GM19463 (cell line): Measurements from ENCODE around the gene OSBPL5.

Source experiments
- ATAC-seq: cut with Tn5 transposase; IDR thresholded peaks from one replicate; pipeline ENCODE4 v1.9.1; 2021; ENCODE audit warnings: mild to moderate bottlenecking, moderate library complexity; ENCODE audit not compliant: unreplicated experiment

Gene OSBPL5

DNA sequence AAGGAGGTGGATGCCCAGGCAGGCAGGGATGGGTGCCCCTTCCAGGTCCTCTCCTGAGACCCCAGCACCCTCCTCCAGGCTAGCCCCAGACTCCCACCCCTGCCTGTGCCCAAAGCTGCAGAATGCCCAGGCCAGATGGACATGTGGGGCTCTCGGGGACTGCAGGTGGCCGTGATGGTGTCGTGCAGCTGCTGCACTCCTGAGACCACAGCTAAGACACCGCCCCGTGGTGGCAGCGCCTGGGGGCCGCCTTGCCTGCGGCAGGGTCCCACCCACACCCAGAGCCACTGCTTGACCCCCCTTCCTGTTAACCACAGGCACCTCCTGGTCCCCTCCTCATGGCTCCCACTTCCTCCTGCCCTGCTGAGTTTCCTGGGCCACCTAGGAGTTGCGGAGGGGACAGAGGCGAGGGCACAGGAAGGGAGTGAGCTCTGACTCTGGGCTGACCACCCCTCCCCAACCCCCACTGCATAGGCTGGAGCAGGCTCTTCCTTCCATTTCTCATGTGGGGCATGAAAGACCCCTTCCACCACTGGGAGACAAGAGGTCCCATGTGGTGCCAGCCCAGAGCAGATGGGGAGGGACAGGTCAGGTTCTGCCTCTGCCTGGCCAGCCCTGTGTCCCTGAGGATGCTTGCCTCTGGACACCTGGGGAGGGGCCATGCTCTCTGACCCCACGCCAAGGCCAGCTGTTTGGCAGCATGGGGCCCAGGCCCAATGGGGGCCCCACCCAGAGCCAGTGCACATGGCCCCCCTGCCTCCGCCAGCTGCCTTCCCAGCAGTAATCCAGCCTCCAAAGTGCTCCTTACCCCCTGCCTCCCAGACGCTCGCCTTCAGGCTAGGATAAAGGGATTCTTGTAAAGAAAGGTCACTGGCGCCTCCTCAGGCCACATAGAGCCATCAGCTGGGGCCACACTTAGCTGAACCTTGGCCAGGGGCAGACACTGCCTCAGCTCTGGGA, 29.3 kb downstream of the OSBPL5 start:
- no peak for ATAC-seq

DNA sequence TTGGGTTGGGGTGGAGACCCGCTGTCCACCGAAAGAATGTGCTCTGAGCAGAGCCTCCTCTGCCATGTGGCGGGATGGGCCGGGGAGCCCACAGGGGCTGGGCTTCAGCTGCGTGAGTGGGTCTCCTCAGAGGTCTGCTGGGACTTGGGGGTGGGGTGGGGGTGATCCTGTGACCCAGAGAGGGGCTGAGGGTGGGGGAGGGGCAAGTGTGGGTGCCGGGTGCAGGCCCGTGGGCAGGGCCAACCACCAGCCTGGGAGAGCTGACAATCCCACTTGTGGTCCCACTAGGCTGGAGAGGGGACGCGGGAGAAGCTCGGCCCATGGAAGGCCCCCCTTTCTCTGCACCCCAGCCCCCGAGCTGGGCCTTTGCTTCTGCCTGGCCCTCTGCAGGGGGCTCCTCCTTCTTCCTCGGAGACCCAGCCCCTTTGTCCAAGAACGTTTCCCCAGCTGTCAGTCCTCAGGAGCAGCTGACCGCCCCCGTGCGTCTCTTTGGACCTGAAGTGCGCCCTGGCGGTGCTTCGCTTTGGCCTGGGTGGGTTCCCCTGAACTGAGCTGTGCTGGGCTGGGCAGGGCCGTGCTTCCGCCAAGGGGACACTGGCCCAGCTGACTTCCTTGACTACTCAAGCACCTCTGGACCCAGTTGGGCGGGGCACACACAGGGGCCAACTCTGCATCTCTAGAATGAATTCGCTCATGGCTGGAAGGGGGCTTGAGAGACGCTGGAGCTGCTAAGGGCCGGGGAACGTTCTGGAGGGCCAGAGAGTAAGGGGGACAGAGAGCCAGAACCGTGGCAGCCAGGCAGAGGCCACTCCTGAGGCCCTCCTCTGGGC, 30.2 kb downstream of the OSBPL5 start:
- no peak for ATAC-seq

DNA sequence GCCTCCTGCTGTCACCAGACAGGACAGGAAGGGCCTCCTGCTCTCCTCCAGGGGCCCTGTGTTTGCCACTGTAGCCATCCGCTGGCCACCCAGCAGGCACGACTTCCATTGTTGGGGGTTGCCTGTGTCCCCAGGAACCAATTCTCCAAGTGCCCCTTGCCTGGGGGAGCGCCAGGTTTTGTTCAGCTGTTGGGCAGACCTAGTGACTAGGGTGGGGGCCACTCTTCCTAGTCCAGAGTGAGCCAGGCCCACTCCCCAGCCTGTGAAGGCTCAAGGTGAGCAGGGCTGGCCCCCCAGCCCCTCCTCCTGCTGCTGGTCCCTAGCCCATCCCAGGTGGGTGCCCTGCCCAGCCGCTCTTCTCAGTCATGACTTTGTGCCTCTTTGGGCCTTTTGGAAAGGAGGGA, 30.9 kb downstream of the OSBPL5 start:
- ATAC-seq, result no peak

DNA sequence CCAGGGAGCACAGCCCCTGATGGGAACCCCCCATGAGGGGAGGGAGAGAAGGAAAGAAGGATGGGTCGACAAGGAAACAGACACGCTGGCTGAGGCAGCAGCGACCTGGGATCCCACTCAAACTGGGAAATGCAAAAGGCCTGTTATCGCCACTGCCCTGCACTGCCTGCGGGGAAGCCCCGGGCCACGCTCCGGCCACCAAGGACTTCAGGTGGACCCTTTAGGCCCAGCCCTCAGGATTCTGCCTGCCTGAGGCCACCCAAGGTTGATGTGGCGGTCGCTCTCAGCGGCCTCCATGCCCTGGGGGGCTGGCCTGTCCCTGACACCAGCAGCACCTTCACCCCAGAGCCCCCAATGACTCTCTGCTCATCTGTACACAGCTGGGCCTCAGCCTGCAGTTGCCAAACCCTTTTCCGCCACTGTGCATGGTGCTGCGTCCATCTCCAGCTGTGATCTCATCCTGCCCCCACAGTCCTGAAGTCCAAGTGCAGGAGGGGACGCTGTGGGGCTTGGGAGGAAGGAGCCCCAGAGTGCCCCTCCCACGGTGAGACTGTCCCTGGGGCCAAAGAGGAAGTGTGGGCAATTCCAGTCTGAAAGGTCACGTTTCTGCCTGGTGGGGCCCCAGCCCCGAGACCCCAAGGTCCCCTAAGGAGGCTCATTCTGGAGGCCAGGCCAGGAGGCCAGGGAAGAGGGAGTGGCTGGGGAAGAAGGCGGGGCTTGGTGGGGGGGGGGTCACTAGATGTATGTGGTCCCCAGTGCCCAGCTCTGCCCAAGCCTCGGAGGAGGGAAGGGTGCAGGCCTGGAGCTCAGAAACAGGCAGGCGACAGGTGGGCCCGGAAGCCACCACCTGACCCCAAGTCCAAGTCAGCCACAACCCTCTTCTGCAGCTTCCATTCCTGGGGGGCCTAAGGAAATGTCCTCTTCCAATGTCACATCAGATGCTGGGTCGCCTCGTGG, 31.6 kb downstream of the OSBPL5 start:
- no peak for ATAC-seq

DNA sequence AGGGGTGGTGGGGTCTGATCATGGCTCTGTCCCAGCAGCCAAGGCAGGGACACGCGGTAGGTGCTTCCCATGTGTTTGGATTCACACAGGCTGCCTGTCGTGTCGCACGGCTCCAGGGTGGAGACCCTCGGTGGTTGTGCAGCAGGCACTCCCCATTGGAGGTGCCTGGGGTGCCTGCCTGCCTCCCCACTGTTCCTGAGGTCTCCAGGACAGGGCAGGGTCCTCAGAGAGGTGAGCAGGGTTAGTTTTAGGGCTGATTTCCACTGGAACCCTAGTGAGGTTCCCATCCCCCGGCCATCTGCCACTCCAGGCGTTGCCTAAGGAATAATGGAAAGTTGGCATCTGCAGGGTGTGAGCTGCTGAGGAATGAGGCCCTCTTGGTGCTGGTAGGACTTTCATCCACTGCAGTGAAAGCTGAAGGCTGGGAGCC, 32.3 kb downstream of the OSBPL5 start:
- ATAC-seq, result no peak

DNA sequence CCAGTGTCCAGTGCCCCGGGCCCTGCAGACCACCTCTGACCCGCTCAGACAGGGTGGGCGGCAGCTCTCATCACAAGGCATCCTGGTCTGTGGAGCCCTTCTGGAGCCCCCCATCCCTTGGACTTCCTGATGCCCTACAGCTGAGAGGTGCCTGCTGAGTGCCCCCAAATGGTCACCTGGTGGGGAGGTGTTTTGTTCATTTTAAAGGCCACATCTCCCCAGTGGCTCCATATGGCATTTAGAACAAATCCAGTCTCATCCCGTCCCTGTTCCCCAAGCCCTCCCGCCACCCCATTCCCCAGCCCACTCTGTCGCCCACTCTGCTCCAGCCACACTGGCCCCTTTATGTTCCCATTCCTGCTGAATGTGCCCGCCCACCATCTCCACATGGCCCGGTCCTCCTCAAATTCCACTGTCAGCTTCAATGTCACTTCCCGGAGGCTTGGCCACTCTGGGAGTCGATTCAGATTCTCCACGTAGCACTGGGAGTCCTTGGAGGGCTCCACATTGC, 32.8 kb downstream of the OSBPL5 start:
- ATAC-seq, result no peak

DNA sequence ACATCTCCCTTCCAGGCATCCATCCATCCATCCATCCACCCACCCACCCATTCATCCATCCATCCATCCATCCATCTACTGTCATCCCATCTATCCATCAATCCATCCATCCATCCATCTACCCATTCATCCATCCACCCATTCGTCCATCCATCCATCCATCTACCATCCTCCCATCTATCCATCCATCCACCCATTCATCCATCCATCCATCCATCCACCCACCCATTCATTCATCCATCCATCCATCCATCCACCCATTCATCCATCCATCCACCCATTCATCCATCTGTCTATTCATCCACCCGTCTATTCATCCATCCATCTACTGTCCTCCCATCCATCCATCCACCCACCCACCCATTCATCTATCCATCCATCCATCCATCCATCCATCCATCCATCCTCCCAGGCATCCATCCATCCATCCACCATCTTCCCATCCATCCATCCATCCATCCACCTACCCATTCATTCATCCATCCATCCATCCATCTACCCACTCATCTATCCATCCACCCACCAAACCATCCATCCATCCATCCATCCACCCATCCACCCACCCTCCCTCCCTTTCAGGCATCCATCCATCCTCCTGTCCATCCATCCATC, 33.7 kb downstream of the OSBPL5 start:
- no peak for ATAC-seq

DNA sequence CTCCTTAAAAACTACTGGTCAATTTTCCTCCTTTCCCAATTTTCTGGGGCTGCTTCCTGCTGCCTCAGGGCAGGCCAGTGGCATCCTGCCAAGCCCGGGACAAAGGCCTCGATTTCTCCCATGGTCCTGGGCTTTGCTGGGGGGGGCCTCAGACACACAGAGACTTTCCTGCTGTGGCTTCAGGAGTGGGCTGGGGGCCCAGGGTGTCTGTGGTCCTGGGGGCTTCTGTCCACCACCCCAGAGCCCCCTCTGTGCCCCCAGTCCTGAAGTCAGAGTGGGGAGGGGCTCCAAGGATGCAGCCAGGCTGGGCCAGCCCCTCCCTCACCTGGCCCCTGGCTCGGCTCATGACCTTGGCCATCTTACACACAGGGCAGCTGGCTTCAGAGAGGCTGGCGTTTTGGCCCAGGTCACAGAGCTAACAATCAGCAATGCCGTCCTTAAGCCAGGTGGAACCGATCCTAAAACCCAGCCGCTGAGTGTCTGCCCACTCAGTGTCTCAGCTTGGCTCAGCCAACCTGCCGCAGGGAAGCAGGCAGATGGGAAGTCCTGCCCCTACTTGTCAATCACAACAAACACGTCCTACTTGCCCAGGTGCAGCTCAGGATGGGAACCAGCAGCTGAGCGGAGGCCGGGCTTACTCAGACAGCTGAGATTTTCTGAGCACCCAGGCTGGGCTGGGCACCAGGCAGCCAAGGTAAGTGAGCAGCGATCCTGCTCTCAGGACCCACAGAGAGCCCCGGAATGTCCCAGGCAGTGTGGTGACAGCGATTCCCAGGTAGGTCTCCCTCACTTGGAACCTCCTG, 34.6 kb downstream of the OSBPL5 start:
- no peak for ATAC-seq

DNA sequence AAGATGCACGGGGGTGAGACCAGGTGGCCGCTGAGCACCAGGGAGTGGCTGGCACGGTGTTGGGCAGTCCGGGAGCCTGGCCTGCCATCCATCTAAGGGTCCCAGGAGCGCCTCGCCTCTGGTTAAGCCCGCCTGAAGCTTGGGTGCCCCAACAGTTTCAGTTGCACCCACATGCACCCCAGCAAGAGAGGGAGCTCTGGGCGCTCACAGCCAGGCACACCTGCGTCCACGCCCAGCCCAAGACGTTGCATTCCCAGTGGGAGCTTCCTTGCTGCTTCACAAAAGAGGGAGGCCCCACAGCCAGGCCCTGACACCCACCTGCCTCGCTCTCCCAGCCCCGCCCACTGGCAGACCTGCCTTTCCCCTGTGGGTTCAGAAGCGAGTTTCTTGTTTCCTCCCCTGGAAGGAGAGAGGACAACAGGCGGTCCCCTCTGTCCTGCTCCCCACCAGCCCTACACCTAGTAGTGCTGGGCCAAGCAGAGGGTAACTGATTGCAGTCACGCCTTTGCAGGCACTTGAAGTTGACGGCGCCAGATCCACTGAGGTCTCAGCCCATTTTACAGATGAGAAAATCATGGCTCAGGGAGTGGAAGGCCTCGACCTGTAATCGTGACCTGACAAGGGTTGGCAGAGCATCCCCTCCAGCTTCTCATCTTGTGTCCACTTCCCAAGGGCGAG, 35.4 kb downstream of the OSBPL5 start:
- no peak for ATAC-seq

DNA sequence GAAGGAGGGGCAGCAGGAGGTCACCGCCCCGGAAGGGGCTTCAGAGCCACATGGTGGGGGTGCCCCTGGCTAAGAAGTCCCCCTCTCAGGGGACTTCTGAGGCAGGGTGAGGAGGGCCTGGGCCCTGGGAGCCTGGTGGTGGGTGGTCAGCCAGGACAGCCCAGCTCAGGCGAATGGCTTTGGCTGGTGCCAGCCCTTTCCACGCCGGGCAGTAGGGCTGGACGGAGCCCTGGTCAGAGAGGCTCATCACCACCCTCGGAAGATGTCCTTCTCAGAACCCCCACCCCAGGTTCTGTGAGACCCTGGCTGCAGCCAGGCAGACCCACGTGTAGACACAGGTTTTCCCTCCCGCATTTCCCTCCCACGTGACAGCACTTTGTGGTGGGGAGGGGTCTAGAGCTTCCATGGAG, 35.9 kb downstream of the OSBPL5 start:
- ATAC-seq, result no peak

DNA sequence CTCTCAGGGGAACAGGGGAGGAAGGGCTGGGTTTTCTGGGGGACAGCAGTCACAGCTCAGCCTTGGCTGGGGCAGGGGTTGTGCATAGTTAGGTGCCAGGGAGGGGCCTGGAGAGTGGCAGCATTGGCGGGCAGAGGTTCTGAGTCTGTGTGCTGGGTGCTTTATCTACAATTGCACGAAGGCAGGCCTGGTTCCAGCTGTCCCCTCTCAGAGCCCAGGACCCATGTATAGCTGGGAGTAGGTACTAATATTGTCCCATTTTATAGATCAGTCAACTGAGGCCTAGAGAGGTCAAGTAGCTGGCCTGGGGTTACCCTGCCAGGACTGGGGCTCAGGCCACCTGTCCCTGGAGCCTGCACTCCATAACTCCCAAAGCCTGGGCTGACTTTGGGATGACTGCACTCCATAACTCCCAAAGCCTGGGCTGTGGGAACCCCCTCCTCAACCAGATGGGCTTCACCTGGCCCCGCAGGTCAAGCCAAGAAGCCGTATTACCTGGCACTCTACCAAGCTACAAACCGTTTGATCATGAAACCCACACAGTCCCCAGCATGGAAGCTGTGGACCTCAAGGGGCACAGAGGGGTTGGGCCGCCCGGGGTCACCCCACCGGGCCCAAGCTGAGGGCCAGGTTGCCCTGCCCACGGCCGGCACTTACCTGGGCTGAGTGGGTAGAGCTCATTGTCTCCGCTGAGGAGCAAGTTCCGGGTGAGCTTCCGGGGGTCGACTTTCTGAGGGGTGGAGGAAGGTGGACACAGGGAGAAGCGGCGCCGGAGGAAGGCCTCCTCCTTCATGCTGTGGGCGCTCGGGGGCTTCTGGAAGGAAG, 36.5 kb downstream of the OSBPL5 start:
- no peak for ATAC-seq

DNA sequence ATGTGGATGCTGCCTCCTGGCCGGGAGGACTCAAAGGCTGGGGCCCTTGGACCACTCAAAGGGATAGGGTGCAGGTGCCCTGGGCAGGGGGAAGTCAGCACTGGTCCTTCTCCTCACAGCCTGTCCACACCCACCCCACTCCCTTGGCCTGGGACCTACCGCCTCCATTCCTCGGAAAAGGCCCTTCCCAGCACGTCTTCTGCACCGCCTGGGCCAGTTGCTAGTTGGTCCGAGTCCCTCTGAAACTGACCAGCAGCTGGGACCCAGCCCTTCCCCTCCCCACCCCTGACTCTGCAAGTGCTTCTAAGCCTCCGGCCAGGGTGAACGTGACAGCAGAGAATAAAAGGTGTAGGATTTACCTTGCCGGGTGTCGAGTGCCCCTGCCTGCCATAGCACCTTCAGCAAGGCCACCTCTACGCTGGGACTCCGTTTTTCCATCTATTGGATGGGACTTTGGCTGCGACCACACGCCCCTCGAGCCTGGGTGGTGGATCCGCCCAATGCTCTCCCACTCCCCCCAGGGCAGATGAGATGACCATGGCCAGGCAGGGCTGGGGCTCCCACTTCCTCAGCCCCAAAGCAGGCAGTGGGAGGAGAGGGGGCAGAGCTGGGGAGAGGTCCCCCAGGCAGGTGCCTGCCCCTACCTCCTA, 37.3 kb downstream of the OSBPL5 start:
- no peak for ATAC-seq

DNA sequence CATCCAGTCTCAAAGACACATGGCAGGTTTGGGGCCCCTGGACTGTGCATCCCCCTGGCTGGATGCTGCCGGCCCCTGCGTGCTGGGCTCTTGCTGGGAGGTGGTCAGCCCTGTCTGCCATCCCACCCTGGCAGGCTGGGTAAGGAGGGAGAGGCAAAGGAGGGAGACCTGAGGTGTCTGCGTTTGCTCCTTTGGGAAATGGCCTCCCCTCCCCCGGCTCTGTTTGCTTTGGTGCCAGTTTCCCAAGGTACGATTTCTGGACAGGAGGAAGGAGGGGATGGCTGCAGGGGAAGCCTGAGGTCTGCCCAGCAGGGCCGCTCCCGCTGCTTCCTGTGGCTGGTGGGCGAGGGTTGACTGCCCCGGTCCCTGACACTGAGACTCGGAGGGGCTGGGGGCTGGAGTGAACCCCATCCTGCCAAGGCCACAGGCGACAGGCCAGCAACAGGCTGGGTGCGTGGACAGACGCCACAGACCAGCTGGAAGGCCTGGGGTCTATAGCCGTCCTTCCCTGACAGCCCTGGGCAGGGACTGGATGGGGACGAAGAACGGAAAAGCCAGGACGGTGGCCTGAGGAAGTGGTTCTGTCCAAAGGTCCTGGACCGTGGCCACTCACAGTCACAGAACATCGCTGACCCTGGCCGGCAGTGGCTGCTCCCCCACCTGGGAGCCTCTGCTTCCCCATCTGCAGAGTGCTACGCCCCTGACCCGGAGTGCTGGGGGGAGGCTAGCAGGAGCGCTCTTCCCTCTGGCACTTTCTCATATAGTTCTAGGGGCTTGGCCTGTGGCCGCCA, 38.0 kb downstream of the OSBPL5 start:
- no peak for ATAC-seq

DNA sequence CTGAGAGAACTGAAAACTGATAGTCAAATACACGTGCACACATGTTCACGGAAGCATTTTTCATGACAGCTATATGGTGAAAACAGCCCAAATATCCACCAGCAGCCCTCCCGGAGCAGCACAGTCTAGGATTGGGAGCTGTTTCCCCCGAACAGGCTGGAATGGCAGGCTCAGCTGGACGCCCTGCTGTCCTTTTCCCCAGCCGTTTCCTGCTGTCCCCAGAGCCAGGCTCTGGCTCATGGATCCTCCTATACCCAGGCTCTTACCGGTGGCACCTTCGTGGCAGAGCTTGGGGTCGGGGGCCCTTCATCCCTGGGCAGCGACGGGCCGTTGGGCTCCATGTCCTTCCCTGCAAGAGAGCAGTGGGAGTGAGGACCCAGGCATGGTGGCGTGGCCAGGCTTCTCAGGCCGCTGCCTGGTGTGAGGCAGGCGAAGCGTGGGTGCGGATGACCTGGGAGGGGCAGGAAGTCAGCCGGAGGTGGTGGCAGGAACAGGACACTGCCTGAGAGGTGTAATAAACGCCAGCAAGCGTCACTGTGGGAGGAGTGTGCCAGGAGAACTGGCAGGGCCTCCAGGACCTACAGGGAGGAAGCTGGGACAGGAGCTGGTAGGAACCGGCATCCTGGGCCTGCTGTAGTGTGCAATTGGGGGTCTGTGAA, 38.8 kb downstream of the OSBPL5 start:
- ATAC-seq, result no peak

DNA sequence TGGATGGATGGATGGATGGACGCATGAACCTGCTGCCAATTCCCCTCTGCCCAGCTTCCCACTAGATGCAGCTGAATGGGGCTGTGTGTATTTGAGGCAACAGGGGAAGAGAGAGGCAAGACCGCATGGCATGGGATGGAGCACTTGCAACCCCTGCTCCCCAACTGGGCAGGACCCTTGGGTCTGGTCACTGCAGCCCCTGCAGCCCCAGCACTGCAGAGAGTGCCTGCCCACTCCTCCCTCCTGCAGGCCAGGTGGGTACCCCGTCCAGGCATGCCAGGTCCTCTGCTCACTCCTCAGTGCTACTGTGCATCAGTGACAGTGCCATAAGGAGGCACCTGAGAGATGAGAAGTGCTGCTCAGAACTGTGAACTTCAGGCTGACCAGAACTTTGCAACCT, 40.3 kb downstream of the OSBPL5 start:
- ATAC-seq, result no peak
